Measurements from ENCODE around the gene COX5A.
"Not testable (repeated sequence)": the region's sequence is repeated elsewhere in the genome, so short reads cannot be mapped to it uniquely, and the experiment has no call there.

The COX5A gene

GRCh38 chr15:74955017-74955416 is 17.1 kb upstream of the COX5A start:
- no peak for DNase-seq

- DNase-seq = no peak
Measured at GRCh38 chr15:74954515-74954914, 16.6 kb upstream of the COX5A start.

GRCh38 chr15:74951006-74951405 is 13.1 kb upstream of the COX5A start:
- DNase-seq = no peak

GRCh38 chr15:74950078-74950908 is 12.4 kb upstream of the COX5A start:
- peak; percentile 68 to 74 for DNase-seq

GRCh38 chr15:74937272-74937589 is 642 bp downstream of the COX5A start:
- no peak for DNase-seq

GRCh38 chr15:74935193-74935592 is 2.7 kb downstream of the COX5A start:
- not testable (repeated sequence) for DNase-seq

- DNase-seq = no peak
Measured at GRCh38 chr15:74933573-74933972, 4.3 kb downstream of the COX5A start.

GRCh38 chr15:74928771-74929198 is 9.1 kb downstream of the COX5A start:
- DNase-seq = no peak

- DNase-seq = no peak
Measured at GRCh38 chr15:74924525-74924924, 13.3 kb downstream of the COX5A start.

GRCh38 chr15:74920456-74920855 is 17.4 kb downstream of the COX5A start:
- no peak for DNase-seq

- DNase-seq = no peak
Measured at GRCh38 chr15:74917676-74918075, 20.2 kb downstream of the COX5A start.

- not testable (repeated sequence) for DNase-seq
Measured at GRCh38 chr15:74913799-74914198, 24.1 kb downstream of the COX5A start.

- no peak for DNase-seq
Measured at GRCh38 chr15:74913041-74913440, 24.8 kb downstream of the COX5A start.

- DNase-seq = no peak
Measured at GRCh38 chr15:74908635-74909034, 29.2 kb downstream of the COX5A start.

- no peak for DNase-seq
Measured at GRCh38 chr15:74907163-74907870, 30.6 kb downstream of the COX5A start.

- peak; percentile 57 to 86 for DNase-seq
Measured at GRCh38 chr15:74906450-74907162, 31.3 kb downstream of the COX5A start, which contains the start of gene FAM219B. TSS of gene FAM219B (minus strand) at chr15:74906851. CDS start at chr15:74906800, 51 bp downstream.

GRCh38 chr15:74906067-74906449 is 31.8 kb downstream of the COX5A start:
- DNase-seq = no peak

- no peak for DNase-seq
Measured at GRCh38 chr15:74904190-74904805, 33.6 kb downstream of the COX5A start.

- DNase-seq = no peak
Measured at GRCh38 chr15:74903676-74904075, 34.2 kb downstream of the COX5A start.

- DNase-seq = no peak
Measured at GRCh38 chr15:74902295-74903075, 35.4 kb downstream of the COX5A start.

GRCh38 chr15:74901612-74902063 is 36.2 kb downstream of the COX5A start:
- peak in 1 of 2 experiments; percentile 35 for DNase-seq

- DNase-seq = no peak
Measured at GRCh38 chr15:74897300-74897701, 40.6 kb downstream of the COX5A start.

All from NCI-H446 (cell line).